Stimulated activated CD4-positive, alpha-beta T cell treated with anti-CD3 and anti-CD28 coated beads, Interleukin-1b, Interleukin-23, amount 100 ng/mL, for 4 hours (primary cell): Measurements from ENCODE around the gene SLC7A10.
"Not testable (repeated sequence)": the region's sequence is repeated elsewhere in the genome, so short reads cannot be mapped to it uniquely, and the experiment has no call there.

Experiments
- DNase-seq, 2 donors: peaks; one replicate each; pipeline ENCODE4 v3.0.0-alpha.2; 2020; ENCODE audit warnings: low read depth in 2 of 2

SLC7A10 gene

DNA sequence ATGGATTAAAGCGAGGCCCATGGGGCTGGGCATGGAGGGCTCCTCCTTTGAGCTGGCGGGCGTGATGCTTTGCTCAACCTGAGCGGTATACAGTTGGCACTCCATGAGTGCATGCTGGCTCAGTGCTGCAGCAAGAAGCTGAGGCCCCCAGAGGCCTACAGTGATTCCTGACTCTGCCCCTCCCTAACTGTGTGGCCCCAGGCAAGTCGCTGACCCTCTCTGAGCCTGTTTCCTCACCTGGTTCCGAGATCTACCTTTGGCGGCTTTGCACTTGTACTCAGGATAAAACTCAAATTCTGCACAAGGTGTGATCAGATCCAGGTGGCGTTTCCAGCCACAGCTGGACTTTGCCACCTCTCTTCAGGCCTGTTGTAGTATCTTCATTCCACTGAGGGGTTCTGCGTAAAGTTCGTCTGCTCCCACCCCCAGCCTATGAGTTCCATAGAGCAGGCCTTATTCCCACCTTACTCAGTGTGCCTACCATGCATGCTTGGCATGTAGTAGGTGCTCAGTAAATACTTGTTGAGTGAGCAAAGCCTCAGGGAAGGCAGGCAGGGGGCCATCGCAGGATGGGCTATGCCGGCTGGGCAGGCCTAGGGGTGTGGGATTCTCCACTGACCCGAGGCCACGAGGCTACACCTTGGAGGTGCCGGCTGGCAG, 23.6 kb downstream of the SLC7A10 start:
- DNase-seq, result no peak

DNA sequence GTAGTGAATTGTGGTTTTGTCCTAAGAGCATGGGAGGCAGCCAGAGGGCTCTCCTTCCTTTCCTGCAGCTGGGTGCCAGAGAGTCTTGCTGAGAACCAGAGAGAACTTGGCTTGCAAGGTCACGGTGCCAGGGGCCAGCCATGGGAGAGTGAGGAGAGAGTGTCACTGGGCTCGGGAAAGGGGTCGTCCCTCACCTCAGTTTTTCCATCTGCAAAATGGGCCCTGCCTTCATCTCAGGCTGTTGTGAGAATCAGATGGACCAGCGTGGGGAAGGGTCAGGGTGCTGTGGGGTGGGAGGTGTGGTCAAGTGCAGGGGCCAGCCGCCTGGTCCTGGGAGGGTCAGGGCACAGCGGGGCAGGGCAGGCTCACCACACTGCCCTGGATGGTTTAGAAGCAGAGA, 24.2 kb downstream of the SLC7A10 start:
- no peak for DNase-seq

DNA sequence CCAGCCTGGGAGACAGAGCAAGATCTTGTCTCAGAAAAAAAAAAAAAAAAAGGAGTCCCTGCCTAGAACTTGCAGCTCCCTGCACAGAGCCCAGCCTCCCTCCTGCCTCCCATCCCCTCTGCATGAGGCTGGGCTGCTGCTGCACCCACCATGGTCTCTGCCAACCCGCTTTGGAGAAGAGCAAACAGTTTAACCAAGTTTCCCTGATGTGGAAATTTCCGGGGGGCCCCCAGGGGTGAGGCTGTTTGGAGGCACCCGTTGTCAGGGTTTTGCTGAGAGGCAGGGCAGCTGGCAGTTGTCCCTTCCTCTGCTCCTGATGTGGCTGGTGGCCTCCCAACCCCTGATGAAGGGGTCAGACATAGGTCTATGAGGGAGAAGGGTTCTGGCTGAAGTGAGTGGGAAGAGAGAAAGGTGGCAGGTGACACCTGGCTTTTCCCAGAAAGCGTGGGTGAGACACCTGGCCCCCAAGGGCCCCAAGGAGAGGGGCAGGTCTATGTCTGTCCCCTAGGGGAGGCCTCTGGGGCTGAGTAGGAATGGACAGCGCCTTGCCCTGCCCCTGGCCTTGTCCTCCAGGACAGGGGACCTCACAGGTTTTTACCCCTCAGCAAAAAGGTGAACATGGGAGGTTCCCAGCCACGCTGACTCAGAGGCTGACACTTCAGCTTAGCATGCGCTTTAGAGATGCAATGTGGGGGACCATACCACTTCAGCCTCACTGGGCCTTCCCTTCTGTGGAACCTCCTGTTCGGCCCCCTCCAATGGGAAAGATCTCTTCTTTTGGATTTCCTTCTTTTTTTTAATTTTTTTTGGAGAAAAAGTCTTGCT, 26.0 kb downstream of the SLC7A10 start:
- DNase-seq, result no peak

DNA sequence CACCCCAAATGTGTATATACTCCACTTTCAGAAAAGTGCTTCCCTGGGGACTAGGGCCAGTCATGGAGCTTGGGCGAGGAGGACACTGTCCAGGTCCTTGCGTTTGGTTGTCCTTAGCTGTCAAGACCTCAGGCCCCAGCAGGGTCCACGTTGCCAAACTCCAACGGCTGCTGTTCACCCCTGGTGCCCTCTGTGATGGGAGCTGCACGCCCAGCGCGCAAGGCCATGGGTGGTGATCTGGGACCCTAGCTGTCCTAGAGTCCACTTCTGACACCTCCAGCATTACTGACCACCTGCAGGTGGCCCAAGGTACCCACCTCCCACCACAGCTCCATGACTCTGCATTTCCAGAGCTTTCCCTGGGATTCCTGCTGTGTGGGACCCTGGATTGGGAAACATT, 27.5 kb downstream of the SLC7A10 start:
- no peak for DNase-seq

DNA sequence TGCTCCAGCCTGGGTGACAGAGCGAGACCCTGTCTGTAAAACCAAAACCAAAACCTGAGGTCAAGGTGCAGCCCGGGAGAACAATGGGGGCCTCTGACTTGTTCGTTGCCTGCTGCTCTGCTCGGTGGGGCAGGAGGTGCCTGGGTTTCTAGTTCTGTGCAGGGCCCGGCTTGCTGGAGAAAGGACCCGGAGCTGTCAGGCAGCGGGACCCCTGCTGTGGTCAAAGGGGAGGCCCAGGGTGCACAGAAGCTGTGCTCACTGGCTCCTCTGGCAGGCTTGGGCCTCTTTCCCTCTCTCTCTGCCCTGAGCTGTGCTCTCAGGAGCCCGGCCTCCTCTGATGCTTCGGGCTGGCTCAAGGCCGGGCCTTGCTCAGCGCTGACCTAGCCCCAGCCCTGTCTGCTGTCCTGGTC, 28.1 kb downstream of the SLC7A10 start:
- no peak for DNase-seq

DNA sequence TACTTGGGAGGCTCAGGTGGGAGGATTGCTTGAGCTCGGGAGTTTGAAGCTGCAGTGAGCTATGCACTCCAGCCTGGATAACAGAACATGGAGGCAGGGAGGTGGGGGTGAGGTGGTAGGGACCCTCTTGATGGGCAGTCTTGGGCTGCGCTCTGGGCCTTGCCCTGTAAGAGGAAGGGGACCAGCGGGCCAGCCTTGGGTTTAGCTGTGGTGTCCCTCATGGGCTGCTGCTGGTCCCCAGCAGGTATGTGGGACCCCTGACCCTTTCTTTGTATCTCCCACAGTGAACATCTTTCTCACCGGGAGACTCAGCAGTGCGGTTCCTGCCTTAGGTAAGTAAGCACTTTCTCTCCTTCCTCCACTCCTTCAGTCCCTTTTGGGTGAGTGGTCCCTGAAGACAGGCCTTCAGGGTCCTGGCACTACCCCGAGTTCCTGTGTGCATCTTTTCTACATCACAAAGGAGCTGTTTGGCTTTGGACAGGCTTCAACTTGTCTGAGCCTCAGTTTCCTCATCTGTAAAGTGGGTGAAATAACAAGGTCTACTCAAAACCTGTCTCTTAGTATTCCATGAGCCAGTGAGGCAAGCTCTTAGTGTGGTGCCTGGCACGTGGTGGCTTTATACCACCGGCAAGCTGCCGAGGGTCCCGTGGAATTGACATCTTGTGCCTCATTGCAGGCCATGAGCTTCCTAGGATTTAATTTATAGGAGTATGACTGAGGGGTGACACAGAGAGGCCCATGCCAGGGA, 29.0 kb downstream of the SLC7A10 start:
- no peak for DNase-seq

DNA sequence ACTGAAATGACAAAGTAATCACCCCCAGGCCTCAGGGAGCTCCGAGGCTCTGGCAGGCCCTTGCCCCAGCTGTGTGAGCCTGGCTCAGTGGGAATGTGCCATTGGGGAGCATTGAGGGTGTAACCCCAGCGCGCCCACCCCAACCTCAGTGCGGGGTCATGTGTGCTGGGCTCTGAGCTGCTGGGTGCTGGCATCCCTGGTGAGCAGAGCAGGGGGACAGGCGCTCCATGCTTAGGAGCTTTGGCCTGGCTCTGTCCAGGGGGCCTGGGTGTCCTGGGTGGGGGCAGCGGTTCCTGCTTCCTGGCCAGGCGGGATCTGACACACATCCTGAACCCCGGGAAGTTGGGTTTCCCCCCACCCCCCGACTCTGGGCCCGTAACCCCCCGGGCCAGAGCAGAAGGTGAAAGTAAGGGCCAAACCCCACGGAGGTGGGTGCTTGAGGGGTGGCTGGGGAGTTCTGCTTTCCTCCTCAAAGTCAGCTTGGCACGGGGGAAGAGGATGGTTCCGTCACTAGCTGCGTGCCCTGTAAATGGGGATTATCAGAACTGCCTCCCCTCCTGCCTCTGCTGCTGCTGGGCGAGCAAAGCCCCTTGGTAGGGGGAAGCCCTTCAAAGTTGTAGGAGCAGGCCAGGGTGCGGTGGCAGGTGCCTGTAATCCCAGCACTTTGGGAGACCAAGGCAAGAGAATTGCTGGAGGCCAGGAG, 29.9 kb downstream of the SLC7A10 start:
- no peak for DNase-seq

DNA sequence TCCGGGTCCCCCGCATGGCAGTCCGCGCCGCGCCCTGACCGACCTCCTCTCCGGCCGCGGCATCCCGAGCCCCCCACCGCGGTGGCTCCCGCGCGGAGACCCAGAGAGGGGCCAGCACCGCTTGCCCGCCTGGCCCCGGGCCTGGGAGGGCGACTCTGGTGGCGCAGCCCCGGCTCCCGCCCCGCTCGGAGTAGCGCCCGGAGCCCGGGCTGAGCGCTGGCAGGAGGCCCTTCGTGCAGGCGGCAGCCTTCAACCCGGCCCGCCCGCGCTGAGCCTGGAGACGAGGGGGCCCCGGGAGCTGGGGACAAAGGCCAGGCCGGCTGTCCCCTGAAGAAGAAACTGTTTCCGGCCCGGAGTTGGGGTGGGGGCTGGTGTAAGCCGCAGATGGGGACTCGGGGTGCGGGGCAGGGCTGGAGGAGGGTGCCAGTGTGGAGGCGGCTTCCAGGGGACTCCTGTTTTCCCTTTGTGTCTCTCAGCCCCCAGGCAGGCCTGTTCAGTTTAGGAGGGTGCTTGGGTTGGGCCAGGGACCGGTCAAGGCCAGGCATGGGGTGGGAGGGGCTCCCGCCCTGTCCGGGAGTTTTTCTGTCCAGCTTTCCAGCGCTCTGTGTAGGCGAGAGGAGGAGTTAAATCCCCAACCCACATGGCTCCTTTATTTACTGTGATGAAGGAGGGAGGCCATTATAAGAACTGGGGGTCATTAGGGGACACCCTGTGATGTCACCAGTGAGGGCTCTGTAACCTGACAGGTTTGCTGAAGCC, 30.6 kb downstream of the SLC7A10 start:
- DNase-seq, result no peak

DNA sequence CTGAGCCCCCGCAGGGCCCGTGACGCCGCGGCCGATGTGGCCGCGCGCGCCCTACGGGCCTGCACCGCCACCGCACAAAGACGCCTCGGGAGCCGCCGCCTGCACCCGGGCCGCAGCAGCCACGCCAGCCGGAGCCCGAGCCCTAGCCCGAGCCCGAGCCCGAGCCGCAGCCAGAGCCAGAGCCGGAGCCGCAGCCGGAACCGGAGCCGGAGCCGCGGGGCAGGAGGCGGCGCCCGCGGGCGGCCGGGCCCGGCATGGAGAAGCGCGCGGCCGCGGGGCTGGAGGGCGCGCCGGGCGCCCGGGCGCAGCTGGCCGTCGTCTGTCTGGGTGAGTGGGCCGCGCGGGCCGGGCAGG, 31.1 kb downstream of the SLC7A10 start:
- no peak for DNase-seq

DNA sequence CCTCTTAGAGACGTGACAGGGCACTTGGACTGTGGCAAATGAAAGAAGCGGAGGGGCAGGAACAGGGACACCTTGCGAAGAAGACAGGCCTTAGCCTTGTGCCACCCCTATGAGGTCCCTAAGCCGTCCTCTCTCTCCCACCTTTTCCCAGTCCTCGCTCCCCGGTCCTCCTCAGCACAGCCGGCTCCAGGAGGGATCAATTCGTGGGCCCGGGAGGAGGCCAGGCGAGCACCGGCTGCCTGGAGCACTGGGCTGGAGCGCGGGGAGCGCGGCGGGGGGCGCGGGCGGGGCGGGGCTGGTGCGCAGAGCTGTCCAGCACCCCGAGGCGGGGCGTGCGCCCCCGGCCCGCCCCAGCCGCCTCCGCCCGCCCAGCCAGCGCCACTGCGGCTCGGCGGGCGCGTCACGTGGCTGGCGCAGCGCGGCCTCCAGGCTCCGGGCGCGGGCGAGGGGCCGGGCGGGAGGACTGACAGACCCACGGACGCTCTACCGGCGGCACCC, 31.7 kb downstream of the SLC7A10 start, which contains the start of gene LRP3:
TSS of gene LRP3 (plus strand) at position 466 of the 498 bp plus-strand sequence. CDS start 456 bp downstream, outside the sequence.
- DNase-seq, result no peak

DNA sequence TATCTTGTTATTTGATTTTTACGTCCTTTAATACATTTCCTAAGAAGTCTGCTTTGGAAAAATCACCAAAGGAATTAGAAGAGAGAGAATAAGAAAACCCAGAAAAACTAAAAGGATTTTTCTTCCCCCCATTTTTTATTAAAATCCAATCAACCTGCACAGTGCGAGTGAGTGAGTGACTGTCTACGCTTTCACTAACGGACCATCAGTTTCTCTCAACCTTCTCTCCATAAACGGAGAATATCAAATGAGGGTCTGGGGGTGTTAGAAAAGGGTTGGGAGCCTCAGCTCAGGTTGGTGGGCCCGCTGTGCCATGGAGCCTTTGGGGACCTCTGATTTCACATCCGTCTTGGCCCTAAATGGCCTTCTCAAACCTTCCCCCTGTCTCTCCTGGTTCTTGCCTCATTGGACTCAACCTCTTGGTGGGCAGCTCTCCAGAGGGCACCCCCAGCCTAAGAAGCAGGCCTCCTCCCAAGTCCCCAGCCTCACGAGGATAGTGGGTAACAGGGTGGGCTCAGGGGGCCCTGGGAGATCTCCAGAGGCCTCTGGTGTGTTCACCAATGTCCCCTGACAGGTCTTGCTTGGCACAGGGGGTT, 32.3 kb downstream of the SLC7A10 start:
- no peak for DNase-seq

DNA sequence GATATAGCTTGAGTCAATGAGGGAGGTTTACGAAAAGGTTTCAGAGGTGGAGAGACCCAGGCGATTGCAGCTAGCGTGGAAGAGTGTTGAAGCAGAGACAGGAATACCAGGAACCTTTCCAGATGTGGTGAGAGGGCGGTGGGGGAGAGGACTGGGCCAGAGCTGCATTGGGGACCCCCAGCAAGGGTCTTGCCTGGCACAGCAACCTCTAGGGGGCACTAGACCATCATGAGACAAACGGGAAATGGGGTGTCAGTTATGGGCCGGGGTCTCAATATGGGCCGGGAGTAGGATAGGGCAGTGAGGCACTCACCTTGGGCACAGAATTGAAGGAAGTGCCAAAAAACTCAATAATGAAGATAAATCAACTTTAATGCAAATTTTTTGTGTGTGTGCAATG, 33.6 kb downstream of the SLC7A10 start:
- DNase-seq, result no peak

DNA sequence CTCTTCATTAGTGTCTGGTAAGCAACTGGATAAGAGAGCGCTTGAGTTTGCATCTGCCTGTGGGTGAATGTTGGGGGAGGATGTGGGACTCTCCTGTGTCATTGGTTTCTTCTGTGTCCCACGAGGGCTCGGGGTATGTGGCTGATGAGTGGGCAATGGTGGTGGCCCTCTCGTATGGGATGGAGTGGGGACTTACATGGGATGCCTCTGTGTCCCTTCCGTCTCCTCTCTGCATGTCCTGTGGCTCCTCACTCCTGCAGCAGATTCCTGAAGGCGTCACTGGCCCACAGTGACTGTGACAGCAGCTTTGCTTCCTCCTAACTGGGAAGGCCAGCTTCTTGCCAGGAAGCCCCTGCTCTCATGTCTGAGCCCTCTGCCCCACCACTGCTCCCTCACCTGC, 34.1 kb downstream of the SLC7A10 start:
- DNase-seq, result no peak

DNA sequence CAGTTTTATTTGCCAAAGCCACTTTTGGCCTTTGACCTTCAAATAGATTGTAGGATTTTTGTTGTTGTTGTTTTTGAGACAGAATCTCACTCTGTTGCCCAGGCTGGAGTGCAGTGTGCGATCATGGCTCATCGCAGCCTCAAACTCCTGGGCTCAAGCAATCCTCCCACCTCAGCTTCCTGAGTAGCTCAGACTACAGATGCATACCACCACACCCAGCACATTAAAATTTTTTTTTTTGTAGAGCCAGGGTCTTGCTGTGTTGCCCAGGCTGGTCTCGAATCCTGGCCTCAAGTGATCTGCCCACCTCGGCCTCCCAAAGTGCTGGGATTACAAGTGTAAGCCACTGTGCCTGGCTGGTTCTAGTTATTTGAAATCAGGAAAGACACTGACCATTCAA, 34.6 kb downstream of the SLC7A10 start:
- DNase-seq, result not testable (repeated sequence)

DNA sequence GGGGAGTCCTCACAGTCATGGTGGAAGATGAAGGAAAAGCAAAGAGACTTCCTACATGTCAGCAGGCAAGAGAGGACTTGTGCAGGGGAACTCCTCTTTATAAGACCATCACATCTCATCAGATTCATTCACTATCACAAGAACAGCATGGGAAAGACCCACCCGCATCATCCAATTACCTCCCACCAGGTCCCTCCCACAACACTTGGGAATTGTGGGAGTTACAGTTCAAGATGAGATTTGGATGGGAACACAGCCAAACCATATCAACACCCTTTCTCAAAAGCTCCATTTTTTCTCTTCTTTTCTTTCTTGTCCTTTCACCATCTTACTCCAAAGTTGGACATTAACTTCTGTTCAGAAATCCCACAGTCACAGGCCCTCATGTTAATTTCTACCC, 36.2 kb downstream of the SLC7A10 start:
- no peak for DNase-seq

DNA sequence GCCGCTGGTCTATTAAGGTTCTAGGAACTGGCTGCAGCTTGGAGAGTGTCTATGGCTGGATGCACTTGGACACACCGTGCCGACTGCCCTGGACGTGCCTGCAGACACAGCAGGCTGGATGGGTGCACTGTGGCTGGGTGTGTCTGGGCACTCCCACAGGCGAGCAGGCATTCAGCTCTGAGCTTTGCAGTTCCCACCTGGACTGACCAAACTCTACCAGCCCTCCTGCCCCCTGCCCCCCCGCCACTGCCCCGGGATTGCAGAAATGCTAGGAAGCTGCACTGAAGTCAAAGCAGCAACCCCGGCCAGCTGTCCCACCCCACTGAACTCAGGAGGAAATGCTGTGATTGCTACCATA, 38.5 kb downstream of the SLC7A10 start:
- no peak for DNase-seq

DNA sequence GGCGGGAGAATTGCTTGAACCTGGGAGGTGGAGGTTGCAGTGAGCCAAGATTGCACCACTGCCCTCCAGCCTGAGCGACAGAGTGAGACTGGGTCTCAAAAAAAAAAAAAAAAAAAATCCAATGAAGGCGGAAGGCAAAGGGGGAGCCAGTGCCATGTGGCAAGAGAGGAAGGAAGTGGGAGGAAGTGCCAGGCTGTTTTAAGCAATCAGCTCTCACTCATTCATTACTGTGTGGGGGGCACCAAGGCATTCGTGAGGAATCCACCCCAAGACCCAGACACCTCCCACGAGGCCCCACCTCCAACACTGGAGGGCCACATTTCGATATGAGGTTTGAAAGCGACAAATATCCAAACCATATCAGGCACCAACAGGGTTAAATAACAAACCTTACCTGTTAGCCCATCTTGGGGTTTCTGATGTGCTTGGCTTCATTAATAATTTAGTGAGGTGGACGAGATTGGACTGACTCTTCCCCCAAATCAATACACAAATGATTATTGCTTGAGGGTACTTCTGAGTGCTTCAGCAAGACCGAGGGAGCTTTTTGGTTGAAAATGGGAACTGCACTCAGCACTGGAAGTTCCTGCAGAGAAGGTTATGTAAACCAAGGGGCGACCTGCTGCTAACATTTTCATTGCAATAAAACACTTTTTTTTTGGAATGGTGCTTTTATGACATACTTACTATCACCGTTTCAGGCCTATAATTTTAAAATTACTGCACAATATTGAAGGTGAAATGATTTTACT, 39.0 kb downstream of the SLC7A10 start:
- no peak for DNase-seq

DNA sequence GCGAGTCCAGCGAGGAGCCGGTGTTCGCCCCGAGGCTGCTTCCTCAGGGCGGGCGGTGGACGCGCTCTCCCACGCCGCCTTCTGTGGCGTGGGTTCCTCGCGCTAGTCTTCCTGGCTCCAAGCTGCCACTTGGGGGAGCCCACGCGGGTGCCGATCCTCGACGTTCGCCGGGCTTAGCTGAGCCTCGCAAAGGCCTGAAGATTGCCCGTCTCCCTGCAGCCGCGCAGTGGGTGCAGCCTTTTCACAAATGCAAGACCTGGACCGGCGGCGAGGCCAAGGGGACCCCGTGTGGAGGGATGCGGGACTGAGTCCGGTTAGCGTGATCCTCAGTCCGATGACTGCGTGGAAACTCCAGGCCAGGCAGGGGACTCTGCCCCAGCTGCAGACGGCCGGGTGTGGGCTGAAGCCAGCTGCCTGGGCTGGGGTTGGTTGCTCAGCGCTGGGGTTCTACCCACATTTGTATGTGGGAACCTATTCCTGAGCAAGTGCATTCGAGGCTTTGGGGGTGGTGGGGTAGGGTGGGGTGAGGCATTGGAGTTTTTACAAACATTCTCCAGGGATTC, 48.2 kb downstream of the SLC7A10 start:
- no peak for DNase-seq

DNA sequence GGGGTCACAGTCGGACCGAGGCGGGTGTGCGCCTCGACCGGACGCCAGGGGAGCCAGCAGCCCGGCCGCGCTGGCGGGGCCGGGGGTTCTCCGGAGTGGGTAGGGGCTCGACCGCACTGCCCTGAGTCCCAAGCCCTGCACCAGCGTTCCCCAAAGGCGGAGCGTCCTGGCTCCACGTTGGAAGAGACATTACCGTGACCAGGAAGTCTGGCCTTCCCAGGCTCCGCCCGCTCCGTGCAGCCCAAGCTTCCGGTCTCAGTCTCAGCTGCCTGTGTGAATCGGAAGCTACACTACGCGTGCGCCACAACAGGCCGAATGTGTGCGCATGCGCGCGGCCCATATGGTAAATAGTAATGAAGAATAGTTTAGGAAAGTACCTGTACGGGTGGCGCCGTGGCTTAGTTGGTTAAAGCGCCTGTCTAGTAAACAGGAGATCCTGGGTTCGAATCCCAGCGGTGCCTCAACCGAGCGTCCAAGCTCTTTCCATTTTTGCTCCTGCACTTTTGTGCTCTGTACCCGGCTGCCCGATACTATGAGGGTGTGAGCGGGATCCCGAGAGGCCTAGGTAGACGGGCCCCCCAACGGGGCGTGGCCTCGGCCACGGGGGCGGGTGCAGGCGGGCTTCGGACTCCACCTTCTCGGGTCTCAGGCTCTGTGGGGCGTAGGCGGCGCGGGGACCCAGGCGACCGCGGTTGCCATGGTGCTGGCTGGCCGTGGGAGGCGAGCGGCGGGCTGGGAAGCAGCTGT, 48.8 kb downstream of the SLC7A10 start:
- peak; percentile 96 to 98 for DNase-seq
